ENCODE data around the gene TLR9. TPM values are rescaled to one million over a fixed set of nuclear protein-coding genes. Genes with fewer than 3 reads are reported as not detected.

TLR9 gene
- total RNA-seq, 1 experiment from 2014 or later = not detected

DNA sequence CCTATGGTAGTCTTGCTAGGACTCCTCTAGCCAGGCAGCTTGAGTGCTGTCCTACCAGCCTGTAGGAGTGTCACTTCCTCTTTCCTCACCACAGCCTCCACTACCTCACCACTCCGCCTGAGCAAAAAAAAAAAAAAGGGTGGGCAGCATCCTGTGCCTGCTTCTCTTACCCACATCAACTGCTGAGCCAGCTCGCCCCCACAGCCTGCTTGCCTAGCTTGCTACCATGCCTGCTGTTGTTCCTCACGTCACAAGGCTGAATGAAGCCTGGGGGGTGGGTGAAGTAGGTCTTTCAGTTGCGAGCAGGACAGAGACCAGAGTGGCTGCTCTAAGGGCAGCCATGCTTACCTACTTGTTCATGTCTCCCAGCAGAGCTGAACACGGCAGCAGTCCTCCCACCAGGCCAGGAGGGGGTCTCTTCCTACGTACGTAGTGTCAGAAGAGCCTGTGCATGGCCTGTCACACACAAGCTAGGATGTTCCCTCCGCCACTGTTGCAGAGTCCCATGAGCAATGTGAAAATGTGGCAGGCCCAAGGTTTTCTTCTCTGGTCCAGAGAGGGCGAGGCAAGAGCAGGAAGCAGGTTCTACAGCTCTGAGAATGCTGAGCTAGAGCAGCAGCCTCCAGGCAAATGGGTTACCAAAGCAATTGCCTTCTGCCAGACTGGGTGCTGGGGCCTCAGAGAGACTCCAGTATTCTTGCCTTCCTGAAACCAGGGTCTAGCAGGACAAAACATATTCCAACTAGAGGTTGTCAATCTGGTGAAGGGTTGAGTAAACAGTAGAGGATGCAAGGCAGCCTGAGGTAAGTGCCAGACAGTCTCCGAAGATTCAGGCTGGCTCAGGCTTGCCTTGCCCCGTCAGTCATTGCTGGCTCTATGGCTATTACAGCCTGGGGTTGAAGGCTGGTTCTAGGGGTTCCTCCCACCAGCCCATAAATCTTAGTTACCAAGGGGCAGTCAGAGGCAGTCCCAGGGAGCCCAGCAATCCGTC lies 28.2 kb upstream of the TLR9 start:
- Histone ChIP-seq H3K27me3 (ENCODE audit: control insufficient read depth, insufficient read depth, low read length) (no peaks in the 10 kb centered on the region), H3K4me3 (ENCODE audit: insufficient read depth, low read depth, low read length) (no peak overlapping the region), H3K36me3 (replicated peaks; ENCODE audit: control insufficient read depth, insufficient read depth, low read length) (peaks cover 47% of the 10 kb centered on the region)
- no peak for DNase-seq

GRCh38 chr3:52250122-52250521 lies 24.7 kb upstream of the TLR9 start:
- Histone ChIP-seq H3K27me3 (ENCODE audit: control insufficient read depth, insufficient read depth, low read length) (peaks cover 19% of the 10 kb centered on the region), H3K4me3 (ENCODE audit: insufficient read depth, low read depth, low read length) (no peak overlapping the region), H3K36me3 (replicated peaks; ENCODE audit: control insufficient read depth, insufficient read depth, low read length) (peaks cover 13% of the 10 kb centered on the region)
- DNase-seq = no peak

DNA sequence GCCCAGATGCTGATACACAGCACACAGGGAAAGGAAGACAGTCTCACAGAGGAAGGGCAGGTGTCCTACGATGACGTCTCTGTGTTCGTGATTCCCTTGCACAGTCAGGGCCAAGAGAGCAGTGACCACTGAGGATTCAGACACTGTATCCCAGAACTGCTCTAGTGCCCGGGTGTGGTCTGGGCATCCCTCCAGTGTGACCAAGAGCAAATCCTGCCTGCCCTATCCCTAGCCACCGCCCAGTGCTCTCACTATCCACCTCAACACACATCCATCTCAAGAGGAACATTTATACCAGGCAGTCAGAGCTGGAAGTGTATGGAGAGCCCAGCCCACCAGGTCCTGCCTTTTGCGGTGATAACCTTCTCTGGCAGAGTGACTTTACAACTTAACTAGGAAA lies 24.2 kb upstream of the TLR9 start:
- no peak for DNase-seq
- Histone ChIP-seq H3K27me3 (ENCODE audit: control insufficient read depth, insufficient read depth, low read length) (peaks cover 23% of the 10 kb centered on the region), H3K4me3 (ENCODE audit: insufficient read depth, low read depth, low read length) (no peak overlapping the region), H3K36me3 (replicated peaks; ENCODE audit: control insufficient read depth, insufficient read depth, low read length) (peaks cover 13% of the 10 kb centered on the region)

DNA sequence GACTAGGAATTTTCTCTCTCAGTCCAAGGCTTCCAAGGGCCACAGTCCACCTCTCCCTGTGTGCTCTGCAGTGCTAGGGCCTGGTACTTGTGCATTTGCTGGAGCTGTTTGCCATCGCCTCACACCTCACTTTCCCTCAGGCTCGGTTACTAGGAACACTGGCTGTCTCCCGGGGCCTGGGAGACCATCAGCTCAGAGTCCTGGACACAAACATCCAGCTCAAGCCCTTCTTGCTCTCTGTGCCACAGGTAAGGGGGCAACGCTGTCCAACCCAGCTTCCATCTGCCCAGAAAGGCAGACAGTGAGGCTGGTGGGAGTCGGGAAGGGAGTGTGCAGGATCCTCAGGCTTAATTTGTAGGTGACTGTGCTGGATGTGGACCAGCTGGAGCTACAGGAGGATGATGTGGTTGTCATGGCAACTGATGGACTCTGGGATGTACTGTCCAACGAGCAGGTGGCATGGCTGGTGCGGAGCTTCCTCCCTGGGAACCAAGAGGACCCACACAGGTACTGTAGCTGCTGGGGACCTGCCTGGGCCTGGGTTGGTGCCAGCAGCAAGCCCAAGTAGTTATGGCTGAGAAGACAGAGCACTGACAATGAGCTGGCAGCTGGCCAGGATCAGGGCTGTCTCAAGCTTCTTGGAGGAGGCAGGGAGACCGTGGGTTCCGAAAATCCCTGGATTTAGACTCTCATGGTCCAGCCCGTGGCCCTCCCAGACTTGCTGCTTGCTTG lies 23.5 kb upstream of the TLR9 start:
- DNase-seq = peak; percentile 26
- H3K27me3 ChIP-seq (ENCODE audit: control insufficient read depth, insufficient read depth, low read length) = peaks cover 27% of the 10 kb centered on the region
- no peak overlapping the region for H3K4me3 ChIP-seq (ENCODE audit: insufficient read depth, low read depth, low read length)
- peaks cover 11% of the 10 kb centered on the region for H3K36me3 ChIP-seq (replicated peaks; ENCODE audit: control insufficient read depth, insufficient read depth, low read length)

DNA sequence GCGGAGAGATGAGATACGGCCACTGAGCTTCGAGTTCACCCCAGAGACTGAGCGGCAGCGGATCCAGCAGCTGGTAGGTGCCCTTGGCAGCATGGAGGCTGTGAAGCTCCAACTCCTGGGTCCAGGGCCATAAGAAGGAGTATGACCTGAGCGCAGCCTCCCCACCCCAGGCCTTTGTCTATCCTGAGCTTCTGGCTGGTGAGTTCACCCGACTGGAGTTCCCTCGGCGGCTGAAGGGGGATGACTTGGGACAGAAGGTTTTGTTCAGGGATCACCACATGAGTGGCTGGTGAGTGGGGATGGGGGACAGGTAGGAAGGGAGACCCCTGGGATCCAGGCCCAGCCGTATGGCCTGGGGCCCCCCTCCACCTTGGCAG lies 22.7 kb upstream of the TLR9 start:
- Histone ChIP-seq H3K4me3 (ENCODE audit: insufficient read depth, low read depth, low read length) (no peak overlapping the region), H3K27me3 (ENCODE audit: control insufficient read depth, insufficient read depth, low read length) (peaks cover 27% of the 10 kb centered on the region), H3K36me3 (replicated peaks; ENCODE audit: control insufficient read depth, insufficient read depth, low read length) (peaks cover 6% of the 10 kb centered on the region)
- peak; percentile 34 for DNase-seq

- DNase-seq = peak; percentile 39
- Histone ChIP-seq H3K4me3 (ENCODE audit: insufficient read depth, low read depth, low read length) (no peak overlapping the region), H3K27me3 (ENCODE audit: control insufficient read depth, insufficient read depth, low read length) (peaks cover 27% of the 10 kb centered on the region), H3K36me3 (replicated peaks; ENCODE audit: control insufficient read depth, insufficient read depth, low read length) (peaks cover 5% of the 10 kb centered on the region)
These were observed 22.1 kb upstream of the TLR9 start for GRCh38 chr3:52247409-52248164.

DNA sequence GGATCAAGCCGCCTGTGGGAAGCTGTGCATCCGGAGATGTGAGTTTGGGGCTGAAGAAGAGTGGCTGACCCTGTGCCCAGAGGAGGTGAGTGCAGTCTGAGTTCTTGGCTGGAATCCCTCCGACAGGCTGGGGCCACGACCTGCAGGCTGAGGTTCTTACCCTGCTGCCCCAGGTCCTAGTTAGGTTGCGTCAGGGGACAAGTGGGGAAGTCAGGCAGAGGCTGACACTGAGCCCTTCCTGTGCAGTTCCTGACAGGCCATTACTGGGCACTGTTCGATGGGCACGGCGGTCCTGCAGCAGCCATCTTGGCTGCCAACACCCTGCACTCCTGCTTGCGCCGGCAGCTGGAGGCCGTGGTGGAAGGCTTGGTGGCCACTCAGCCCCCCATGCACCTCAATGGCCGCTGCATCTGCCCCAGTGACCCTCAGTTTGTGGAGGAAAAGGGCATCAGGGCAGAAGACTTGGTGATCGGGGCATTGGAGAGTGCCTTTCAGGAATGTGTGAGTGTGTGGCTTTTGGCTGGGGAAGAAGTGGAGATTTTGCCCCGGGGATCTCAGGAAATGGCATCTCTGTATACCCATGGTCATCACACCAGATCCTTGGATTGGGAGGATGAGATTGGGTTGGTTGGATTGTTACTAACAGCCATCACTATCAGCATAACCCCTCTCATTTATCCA lies 21.4 kb upstream of the TLR9 start:
- H3K4me3 ChIP-seq (ENCODE audit: insufficient read depth, low read depth, low read length) = no peak overlapping the region
- H3K36me3 ChIP-seq (replicated peaks; ENCODE audit: control insufficient read depth, insufficient read depth, low read length) = peaks cover 5% of the 10 kb centered on the region
- H3K27me3 ChIP-seq (ENCODE audit: control insufficient read depth, insufficient read depth, low read length) = peaks cover 27% of the 10 kb centered on the region
- DNase-seq = peak; percentile 50

- peak overlapping the region; percentile 54 for H3K4me3 ChIP-seq (ENCODE audit: insufficient read depth, low read depth, low read length)
- DNase-seq = no peak
- H3K27me3 ChIP-seq (ENCODE audit: control insufficient read depth, insufficient read depth, low read length) = peaks cover 27% of the 10 kb centered on the region
- peaks cover 3% of the 10 kb centered on the region for H3K36me3 ChIP-seq (replicated peaks; ENCODE audit: control insufficient read depth, insufficient read depth, low read length)
These were observed 20.8 kb upstream of the TLR9 start for GRCh38 chr3:52246264-52246620.

GRCh38 chr3:52245322-52246263 lies 20.1 kb upstream of the TLR9 start, which contains the start of gene PPM1M:
TSS of gene PPM1M (plus strand) at chr3:52245759. CDS start at chr3:52245825, 66 bp downstream.
- Histone ChIP-seq H3K4me3 (ENCODE audit: insufficient read depth, low read depth, low read length) (peak within 1 kb of the TSS; percentile 54), H3K27me3 (ENCODE audit: control insufficient read depth, insufficient read depth, low read length) (peaks cover 27% of the 10 kb centered on the region), H3K36me3 (replicated peaks; ENCODE audit: control insufficient read depth, insufficient read depth, low read length) (peaks cover 3% of the 10 kb centered on the region)
- peak; percentile 95 for DNase-seq

DNA sequence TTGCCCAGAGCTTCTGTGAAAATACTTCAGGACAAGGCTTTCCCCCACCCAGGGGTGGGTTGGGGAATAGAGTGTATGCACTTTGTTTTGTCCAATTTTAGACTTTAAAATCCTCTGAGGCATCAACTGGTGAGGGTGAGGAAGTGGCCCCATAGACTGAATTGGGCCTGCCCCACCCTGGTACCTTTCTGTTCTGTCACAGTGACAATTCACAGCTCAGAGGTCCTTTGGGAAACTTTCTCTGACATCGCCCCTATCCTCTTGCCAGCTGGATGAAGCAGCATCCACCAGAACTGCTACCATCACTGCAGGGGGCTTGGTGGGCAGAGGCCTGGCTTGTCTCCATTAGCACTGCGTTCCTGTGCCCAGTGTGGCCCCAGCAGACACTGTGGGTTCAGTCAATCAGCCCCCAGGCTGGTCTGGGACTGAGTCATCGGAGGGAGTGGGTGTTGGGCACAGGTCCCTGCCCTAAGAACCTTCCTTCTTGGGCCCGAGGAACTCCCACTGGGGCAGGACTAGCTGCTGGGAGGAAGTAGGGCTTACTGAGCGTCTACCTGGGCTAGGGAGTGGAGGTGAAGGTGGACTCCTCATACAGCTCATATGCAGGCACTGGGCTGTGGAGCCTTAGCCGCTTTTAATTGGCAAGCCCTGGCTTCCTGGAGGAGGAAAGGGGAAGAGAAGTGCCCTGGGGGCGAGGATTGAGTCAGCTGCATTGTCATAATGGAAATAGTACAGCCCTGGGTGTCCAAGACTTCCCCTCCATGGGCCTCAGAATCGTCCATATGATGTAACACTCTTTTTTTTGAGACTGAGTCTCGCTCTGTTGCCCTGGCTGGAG lies 18.6 kb upstream of the TLR9 start:
- Histone ChIP-seq H3K27me3 (ENCODE audit: control insufficient read depth, insufficient read depth, low read length) (peaks cover 27% of the 10 kb centered on the region), H3K36me3 (replicated peaks; ENCODE audit: control insufficient read depth, insufficient read depth, low read length) (no peaks in the 10 kb centered on the region; the same call in 1 of the 2 replicates), H3K4me3 (ENCODE audit: insufficient read depth, low read depth, low read length) (no peak overlapping the region)
- peak; percentile 41 for DNase-seq

DNA sequence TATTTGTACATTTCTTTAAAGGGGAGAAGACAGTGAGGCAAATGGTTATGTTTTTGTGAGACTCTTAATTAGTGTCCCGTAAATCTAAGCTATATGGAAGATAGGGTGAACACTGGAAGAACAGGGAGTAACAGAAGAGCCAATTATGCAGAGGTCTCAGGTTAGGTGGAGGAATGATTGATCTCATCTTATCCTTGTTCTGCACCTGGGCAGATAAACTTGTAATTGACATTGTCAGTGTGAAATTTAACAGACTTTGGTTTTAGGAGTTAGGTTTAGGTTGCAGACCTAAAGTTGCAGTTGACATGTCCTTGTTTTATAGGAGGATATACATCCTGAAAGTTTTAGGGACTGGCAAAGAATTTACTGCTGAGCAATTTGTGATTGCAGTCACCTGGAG lies 16.6 kb upstream of the TLR9 start:
- H3K27me3 ChIP-seq (ENCODE audit: control insufficient read depth, insufficient read depth, low read length) = peaks cover 24% of the 10 kb centered on the region
- H3K36me3 ChIP-seq (replicated peaks; ENCODE audit: control insufficient read depth, insufficient read depth, low read length) = no peaks in the 10 kb centered on the region
- DNase-seq = no peak
- no peak overlapping the region for H3K4me3 ChIP-seq (ENCODE audit: insufficient read depth, low read depth, low read length)

DNA sequence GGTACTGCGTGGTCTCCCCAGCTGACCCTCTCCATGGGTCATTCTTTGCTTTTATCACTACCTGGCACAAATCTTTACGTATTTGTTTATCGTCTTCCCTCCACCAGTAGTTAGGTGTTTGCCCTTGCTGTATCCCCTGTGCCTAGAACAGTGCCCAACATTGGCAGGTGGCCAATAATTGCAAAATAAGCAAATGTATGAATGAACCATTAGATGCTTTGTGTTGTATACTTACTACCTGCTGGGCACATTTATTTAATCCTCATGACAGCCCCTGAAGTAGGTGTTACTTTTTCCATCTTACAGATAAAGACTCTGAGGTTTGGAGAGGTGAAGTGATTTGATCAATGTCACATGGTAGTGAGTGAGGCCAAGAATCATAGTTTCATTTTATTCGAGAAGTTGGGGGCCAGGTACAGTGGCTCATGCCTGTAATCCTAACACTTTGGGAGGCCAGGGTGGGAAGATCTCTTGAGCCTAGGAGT lies 15.5 kb upstream of the TLR9 start:
- no peak overlapping the region for H3K4me3 ChIP-seq (ENCODE audit: insufficient read depth, low read depth, low read length)
- no peaks in the 10 kb centered on the region for H3K36me3 ChIP-seq (replicated peaks; ENCODE audit: control insufficient read depth, insufficient read depth, low read length)
- no peak for DNase-seq
- peaks cover 13% of the 10 kb centered on the region for H3K27me3 ChIP-seq (ENCODE audit: control insufficient read depth, insufficient read depth, low read length)

Measured in H7 (cell line).